SK-N-MC (cell line): ENCODE data around the gene S100A9.

Experiments
- EZH2 ChIP-seq: fragments of 200-600 bp; sonication (generic); IDR thresholded peaks from one replicate; pipeline ENCODE4 v1.6.1; 2017; ENCODE audit warnings: antibody characterized with exemption
- FOXP2 ChIP-seq: optimal IDR thresholded peaks from 2 replicates; pipeline ENCODE3; 2011; ENCODE audit warnings: mild to moderate bottlenecking, moderate library complexity; ENCODE audit not compliant: insufficient read depth; ENCODE audit errors: extremely low read length, control extremely low read depth
- POLR2AphosphoS5 ChIP-seq: IDR thresholded peaks from 2 replicates; pipeline ENCODE4 v1.6.1; 2012; ENCODE audit warnings: mild to moderate bottlenecking, low read depth, low read length, borderline replicate concordance

DNA sequence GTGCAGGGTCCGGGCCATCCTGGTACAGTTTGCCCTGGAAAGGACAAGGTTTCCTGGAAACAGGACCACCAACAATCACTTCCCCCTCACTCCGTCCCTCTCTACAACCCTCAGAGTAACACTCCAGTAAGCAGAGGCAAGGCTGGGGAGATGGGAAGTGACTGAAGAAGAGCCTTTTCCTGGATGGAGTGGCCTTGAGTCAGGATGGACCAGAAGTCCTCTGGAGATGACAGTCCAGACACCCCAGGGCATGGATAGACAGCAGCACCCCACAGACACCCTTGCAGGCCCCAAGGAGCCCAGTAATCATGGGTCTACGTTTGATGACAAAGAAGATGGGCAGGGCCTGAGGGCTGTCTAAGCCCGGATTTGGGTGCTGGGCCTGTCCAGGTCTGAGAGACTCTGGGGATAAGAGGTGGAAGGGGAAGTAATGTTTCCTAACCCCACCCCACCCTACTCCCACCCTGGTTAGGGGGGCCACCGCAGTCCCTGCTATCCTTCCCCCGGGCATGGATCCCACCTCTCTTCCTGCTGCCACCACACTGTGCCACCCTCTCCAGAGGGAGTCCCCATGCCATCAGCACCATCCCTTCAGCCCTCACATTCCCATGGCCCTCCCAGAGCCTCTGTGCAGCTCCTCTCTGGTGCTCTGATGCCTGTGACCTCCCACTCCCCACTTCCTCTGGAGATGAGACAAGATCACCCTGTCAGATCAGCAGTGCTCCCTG lies 40.4 kb downstream of the S100A9 start:
- no peak for TF ChIP-seq EZH2
- no peak for TF ChIP-seq FOXP2
- no peak for TF ChIP-seq POLR2AphosphoS5
